Mesodermal cell (in vitro differentiated cells): Measurements from ENCODE around the gene KLHL14. TPM values are rescaled to one million over a fixed set of nuclear protein-coding genes. Genes with fewer than 3 reads are reported as not detected.

Source experiments
- H3K27ac ChIP-seq: 2 replicates; pipeline ENCODE4 v1.7.0; 2013; ENCODE audit warnings: mild to moderate bottlenecking, low read depth, low read length, moderate library complexity; ENCODE audit not compliant: severe bottlenecking
- H3K36me3 ChIP-seq: 2 replicates; pipeline ENCODE4 v1.7.1; 2013; ENCODE audit warnings: mild to moderate bottlenecking, low read length, moderate library complexity; ENCODE audit not compliant: control insufficient read depth, insufficient read depth
- H3K4me1 ChIP-seq: one replicate; pipeline ENCODE4 v1.7.1; 2013; ENCODE audit warnings: mild to moderate bottlenecking, low read length; ENCODE audit not compliant: insufficient read depth, control insufficient read depth, poor library complexity, severe bottlenecking
- H3K4me3 ChIP-seq: 2 replicates; pipeline ENCODE4 v1.7.0; 2013; ENCODE audit warnings: low read length, control low read depth, mild to moderate bottlenecking; ENCODE audit not compliant: insufficient read depth, poor library complexity, severe bottlenecking; ENCODE audit errors: extremely low read depth
- H3K9me3 ChIP-seq: 2 replicates; pipeline ENCODE4 v1.7.1; 2013; ENCODE audit warnings: mild to moderate bottlenecking, low read length, moderate library complexity; ENCODE audit not compliant: control insufficient read depth
- WGBS, 2 experiments: methylation state at CpG; one replicate each; pipeline ENCODE4 v1.1.5; 2013; ENCODE audit warnings: missing lambda C conversion rate in 2 of 2; ENCODE audit not compliant: insufficient coverage in 2 of 2; 5-methylcytosine and 5-hydroxymethylcytosine counted together
- polyA plus RNA-seq, 2 experiments: library from polyadenylated mRNA; stranded (reverse); fragments of 50-300 nt; gene quantifications; one replicate each; pipeline ENCODE4 v1.2.3, GENCODE V29; 2013

Gene KLHL14, protein sequence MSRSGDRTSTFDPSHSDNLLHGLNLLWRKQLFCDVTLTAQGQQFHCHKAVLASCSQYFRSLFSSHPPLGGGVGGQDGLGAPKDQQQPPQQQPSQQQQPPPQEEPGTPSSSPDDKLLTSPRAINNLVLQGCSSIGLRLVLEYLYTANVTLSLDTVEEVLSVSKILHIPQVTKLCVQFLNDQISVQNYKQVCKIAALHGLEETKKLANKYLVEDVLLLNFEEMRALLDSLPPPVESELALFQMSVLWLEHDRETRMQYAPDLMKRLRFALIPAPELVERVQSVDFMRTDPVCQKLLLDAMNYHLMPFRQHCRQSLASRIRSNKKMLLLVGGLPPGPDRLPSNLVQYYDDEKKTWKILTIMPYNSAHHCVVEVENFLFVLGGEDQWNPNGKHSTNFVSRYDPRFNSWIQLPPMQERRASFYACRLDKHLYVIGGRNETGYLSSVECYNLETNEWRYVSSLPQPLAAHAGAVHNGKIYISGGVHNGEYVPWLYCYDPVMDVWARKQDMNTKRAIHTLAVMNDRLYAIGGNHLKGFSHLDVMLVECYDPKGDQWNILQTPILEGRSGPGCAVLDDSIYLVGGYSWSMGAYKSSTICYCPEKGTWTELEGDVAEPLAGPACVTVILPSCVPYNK
- 1.9 TPM for polyA plus RNA-seq (2013, experiment 1 of 2)
- 1.6 TPM for polyA plus RNA-seq (2013, experiment 2 of 2)

DNA sequence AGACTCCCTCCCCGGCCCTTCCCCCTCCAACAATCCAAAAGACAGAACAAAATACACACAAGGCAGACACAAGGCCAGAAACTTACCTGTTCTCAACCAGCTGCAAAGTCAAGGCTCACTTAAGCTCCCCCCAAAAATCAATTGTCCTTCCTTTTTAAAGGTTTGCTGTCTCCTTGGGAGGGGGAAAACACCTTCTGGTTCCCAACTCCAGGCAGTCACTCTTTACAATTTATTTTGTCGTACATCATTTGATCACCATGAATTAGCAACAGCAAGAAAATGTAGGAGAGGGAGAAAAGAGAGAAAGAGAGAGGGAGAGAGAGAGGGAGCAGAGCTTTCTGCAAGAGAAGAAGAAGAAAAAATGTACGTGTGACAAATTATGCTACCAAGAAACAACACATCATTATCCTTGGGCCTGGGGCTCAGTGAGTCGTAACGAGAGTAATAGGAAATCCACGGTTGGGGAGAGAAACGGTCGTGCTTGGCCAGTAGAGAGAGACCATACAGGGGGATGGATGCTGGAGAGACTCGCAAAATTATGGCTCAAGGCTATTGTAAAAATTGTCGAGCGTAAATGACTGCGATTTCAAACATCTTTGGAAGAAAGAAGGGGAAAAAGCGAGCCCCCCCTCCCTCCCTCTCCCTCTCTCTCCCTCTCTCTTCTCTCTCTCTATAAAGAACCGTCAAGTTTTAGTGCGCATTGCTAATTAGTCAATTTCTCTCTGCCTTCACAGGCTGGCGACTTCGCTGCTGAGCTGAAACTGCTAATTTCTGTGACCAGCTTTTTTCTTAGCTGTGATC lies at the start of gene KLHL14:
Gene KLHL14, minus strand, starts transcription at position 443 of the 801 bp plus-strand sequence. CDS start 2,432 bp downstream, outside the sequence.
- peak within 1 kb of the TSS; percentile 44 for H3K4me3 ChIP-seq
- 0 to 2% methylated on average over 4 to 8 of the region's 17 CpGs for WGBS, 2 experiments
- H3K9me3 ChIP-seq, result no peaks in the 10 kb centered on the region
- no peaks in the 10 kb centered on the region for H3K36me3 ChIP-seq
- no peak within 1 kb of the TSS for H3K27ac ChIP-seq
- H3K4me1 ChIP-seq, result peaks cover 5% of the 10 kb centered on the region

DNA sequence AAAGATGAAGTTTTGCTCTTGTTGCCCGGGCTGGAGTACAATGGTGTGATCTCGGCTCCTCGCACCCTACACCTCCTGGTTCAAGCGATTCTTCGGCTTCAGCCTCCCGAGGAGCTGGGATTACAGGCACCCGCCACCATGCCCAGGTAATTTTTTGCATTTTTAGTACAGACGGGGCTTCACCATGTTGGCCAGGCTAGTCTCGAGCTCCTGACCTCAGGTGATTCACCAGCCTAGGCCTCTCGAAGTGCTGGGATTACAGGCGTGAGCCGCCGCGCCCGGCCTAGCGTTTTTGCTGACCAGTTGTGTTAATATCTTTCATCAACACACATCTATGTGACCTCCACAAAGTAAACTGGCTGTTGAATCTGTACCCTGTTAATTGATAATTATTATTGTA lies 49.4 kb upstream of the KLHL14 start:
- no peak overlapping the region for H3K27ac ChIP-seq

DNA sequence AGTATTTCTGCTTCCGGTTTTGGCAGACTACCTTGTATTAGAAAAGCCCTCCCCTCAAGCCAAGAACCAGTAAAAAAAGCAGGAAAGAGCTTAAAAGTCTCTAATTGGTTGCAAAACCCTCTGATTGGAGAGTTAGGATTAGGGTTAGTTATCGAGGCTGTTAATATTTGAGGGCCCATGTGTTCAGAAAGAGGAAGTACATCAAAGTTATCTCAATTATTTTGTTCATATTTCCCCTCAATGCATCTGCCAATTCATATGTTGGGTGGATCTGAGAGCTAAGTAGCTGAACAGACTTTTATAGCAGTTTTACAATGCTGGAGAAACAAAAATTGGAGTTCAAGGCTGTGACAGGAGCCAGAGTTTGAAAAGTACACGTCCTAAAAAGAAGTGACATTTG lies 43.1 kb upstream of the KLHL14 start:
- no peaks in the 10 kb centered on the region for H3K36me3 ChIP-seq
- no peaks in the 10 kb centered on the region for H3K4me1 ChIP-seq
- no peaks in the 10 kb centered on the region for H3K9me3 ChIP-seq
- 94 to 100% methylated on average over 1 to 2 of the region's 3 CpGs for WGBS, 2 experiments
- no peak overlapping the region for H3K4me3 ChIP-seq
- no peak overlapping the region for H3K27ac ChIP-seq

More for the DNA sequence above, 49.4 kb upstream of the KLHL14 start:
- 93 to 96% methylated on average over 9 to 10 of the region's 16 CpGs for WGBS, 2 experiments
- H3K4me1 ChIP-seq, result no peaks in the 10 kb centered on the region
- H3K9me3 ChIP-seq, result no peaks in the 10 kb centered on the region
- no peaks in the 10 kb centered on the region for H3K36me3 ChIP-seq
- no peak overlapping the region for H3K4me3 ChIP-seq

DNA sequence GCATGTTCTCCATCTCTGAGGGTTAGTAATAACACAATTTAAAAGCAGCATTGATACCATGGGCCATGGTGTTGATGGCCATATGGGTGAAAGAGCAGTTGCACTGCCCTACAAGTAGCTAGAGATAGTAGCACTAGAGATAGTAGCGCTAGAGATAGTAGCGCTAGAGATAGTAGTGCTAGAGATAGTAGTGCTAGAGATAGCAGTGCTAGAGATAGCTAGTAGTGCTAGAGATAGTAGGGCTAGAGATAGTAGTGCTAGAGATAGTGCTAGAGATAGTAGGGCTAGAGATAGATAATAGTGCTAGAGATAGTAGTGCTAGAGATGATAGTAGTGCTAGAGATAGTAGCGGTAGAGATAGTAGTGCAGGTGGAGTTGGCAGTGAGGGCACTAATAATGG lies 39.5 kb upstream of the KLHL14 start:
- no peaks in the 10 kb centered on the region for H3K36me3 ChIP-seq
- 66 to 88% methylated on average over 3 of the region's 3 CpGs for WGBS, 2 experiments
- no peaks in the 10 kb centered on the region for H3K4me1 ChIP-seq
- H3K9me3 ChIP-seq, result no peaks in the 10 kb centered on the region
- H3K4me3 ChIP-seq, result no peak overlapping the region
- no peak overlapping the region for H3K27ac ChIP-seq

DNA sequence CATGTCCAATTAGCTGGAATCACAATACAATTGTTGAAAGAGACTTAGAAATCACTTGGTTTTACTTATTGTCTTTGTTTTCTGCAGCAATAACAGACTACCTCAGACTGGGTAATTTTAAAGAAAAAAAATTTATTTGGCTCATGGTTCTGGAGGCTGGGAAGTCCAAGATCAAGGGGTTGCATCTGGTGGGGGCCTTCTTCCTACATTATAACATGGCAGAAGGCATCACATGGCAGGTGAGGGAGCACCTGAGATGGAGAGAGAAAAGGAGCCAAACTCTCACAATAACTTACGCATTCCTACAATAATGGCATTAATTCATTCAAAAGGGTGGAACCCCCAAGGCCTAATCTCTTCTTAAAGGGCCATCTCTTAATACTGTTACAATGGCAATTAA lies 37.5 kb upstream of the KLHL14 start:
- Histone ChIP-seq H3K4me1 (no peaks in the 10 kb centered on the region), H3K36me3 (no peaks in the 10 kb centered on the region)
- 20% methylated on average over 1 of the region's 1 CpG; no CpG with 5 or more reads in 1 of the 2 experiments for WGBS, 2 experiments

GRCh38 chr18:32805354-32805753 lies 32.5 kb upstream of the KLHL14 start:
- Histone ChIP-seq H3K4me3 (no peak overlapping the region), H3K36me3 (no peaks in the 10 kb centered on the region), H3K27ac (no peak overlapping the region), H3K4me1 (no peaks in the 10 kb centered on the region), H3K9me3 (no peaks in the 10 kb centered on the region)
- 80 to 85% methylated on average over 3 to 4 of the region's 5 CpGs for WGBS, 2 experiments

More for the DNA sequence above, 37.5 kb upstream of the KLHL14 start:
- Histone ChIP-seq H3K9me3 (no peaks in the 10 kb centered on the region), H3K27ac (no peak overlapping the region), H3K4me3 (no peak overlapping the region)

DNA sequence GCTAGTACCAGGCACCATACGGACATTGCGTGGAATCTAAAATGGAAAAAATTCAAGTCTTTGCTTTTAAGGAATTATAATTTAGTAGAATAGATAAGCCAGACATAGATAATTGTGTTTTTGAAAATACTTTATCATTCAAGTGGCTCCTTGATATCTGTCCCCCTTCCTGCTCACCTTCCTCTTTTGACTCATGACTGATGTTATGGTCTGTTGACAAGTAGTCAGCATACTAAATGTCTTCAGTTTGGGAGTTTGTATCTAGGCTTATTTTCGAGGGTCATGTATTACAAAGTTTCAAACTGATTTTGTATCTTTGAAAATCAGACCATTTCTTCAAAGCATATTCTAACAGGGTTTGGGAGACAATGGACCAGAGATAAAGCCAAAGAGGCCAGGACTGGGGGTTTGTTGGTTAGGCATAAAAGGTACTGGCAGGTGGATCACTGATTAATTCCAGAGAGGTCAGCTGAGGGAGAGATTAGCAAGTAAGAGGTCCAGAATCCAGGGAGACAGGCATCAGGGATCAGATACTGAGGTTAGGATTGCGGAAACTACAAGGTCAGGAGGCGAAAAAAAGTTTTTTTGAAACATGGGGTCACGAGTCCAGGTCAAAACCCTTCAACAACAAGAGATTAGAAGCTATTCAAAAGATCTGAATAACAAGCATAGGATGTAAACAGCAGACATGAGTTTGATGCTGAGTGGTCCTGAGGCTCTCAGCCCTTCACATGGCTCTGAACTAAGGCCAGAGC lies 31.5 kb upstream of the KLHL14 start:
- 71 to 100% methylated on average over 1 to 3 of the region's 6 CpGs for WGBS, 2 experiments
- Histone ChIP-seq H3K9me3 (no peaks in the 10 kb centered on the region), H3K36me3 (no peaks in the 10 kb centered on the region), H3K27ac (no peak overlapping the region), H3K4me3 (no peak overlapping the region), H3K4me1 (no peaks in the 10 kb centered on the region)

- no peak overlapping the region for H3K27ac ChIP-seq
- WGBS, 2 experiments, result 75 to 92% methylated on average over 2 of the region's 3 CpGs
- no peaks in the 10 kb centered on the region for H3K4me1 ChIP-seq
- H3K9me3 ChIP-seq, result no peaks in the 10 kb centered on the region
- no peak overlapping the region for H3K4me3 ChIP-seq
- H3K36me3 ChIP-seq, result no peaks in the 10 kb centered on the region
Observed at GRCh38 chr18:32803568-32803967, 30.7 kb upstream of the KLHL14 start.

DNA sequence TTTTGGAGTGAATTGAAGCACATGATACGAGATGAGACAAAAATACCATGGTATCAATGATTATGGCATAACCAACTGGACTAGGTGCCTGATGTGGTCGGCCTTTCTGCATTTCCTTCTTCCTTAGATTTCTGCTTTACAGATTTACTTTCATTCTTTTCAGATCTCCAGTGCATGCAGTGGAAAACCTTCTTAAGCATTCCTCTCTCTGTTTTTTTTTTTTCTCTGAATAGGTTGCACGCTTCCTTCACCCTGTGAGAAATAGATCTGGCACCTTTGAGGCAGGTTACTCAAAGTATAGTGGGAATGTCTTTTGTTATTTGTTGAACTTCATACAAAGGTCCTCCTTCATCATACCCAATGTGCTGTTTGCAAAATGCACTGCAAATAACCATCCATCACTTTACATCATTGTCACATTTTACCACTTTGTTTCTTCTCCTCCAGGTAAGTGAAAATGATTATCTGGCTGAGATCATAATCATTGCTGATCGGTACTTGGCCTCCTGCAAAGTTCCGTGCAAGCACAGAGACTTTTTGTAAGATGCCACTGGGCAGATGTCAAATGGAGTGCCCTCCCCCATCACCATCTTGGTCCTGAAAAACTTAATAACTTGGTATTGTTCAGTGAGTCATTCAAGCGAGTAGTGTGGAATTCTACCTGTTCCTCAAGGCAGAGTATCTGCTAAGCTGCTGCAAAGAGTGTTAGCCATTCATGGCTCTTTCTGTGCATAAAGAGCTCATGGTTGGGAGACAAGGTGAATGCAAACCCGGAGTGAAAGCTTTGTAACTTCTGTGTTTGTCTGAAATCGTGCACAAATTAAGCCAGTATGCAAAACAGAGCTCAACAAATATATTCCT lies 30.0 kb upstream of the KLHL14 start:
- Histone ChIP-seq H3K27ac (no peak overlapping the region), H3K4me3 (no peak overlapping the region), H3K4me1 (no peaks in the 10 kb centered on the region), H3K9me3 (peaks cover 4% of the 10 kb centered on the region), H3K36me3 (no peaks in the 10 kb centered on the region)
- WGBS, 2 experiments, result 83 to 96% methylated on average over 4 to 5 of the region's 8 CpGs
